HTR-8/SVneo (cell line): ENCODE measurements around the gene ARL6.

Source experiments
- DNase-seq: peaks from one replicate; pipeline ENCODE4 v3.0.0; 2011; ENCODE audit warnings: low spot score, mixed read lengths; ENCODE audit not compliant: insufficient read length
- FAIRE-seq: peaks from 2 replicates; lab custom pipeline; 2011; peaks lifted over from hg19 to GRCh38; lab: Jason Lieb, UNC

The ARL6 gene

GRCh38 chr3:97764407-97765238 is at the start of gene ARL6:
TSS of gene ARL6 (plus strand) at chr3:97764758. CDS start at chr3:97768108, 3,350 bp downstream.
- FAIRE-seq (peak; percentile 93), DNase-seq (peak; percentile 80)

GRCh38 chr3:97719156-97719821 is 45.3 kb upstream of the ARL6 start:
- peak; percentile 32 for DNase-seq

GRCh38 chr3:97720417-97720816 is 44.1 kb upstream of the ARL6 start:
- FAIRE-seq (no peak), DNase-seq (no peak)

More at GRCh38 chr3:97719156-97719821, 45.3 kb upstream of the ARL6 start:
- no peak for FAIRE-seq

- FAIRE-seq: no peak
- DNase-seq: no peak
Observed at GRCh38 chr3:97721446-97721845, 43.1 kb upstream of the ARL6 start.

- no peak for FAIRE-seq
- no peak for DNase-seq
Observed at GRCh38 chr3:97736928-97737327, 27.6 kb upstream of the ARL6 start.

- no peak for DNase-seq
- no peak for FAIRE-seq
Observed at GRCh38 chr3:97738761-97739160, 25.8 kb upstream of the ARL6 start.

- no peak for FAIRE-seq
- no peak for DNase-seq
Observed at GRCh38 chr3:97742036-97742435, 22.5 kb upstream of the ARL6 start.

GRCh38 chr3:97744289-97744688 is 20.3 kb upstream of the ARL6 start:
- no peak for FAIRE-seq
- DNase-seq: no peak

- FAIRE-seq (no peak), DNase-seq (no peak)
Observed at GRCh38 chr3:97763586-97764406, 762 bp upstream of the ARL6 start.

- FAIRE-seq (no peak), DNase-seq (no peak)
Observed at GRCh38 chr3:97765336-97765735, 778 bp downstream of the ARL6 start.

GRCh38 chr3:97772926-97773325 is 8.4 kb downstream of the ARL6 start:
- DNase-seq: no peak
- no peak for FAIRE-seq

- DNase-seq: no peak
Observed at GRCh38 chr3:97778152-97778551, 13.6 kb downstream of the ARL6 start.

GRCh38 chr3:97793420-97794019 is 29.0 kb downstream of the ARL6 start:
- FAIRE-seq (no peak), DNase-seq (peak; percentile 22)

More at GRCh38 chr3:97778152-97778551, 13.6 kb downstream of the ARL6 start:
- no peak for FAIRE-seq

- DNase-seq: no peak
Observed at GRCh38 chr3:97795951-97796350, 31.4 kb downstream of the ARL6 start.

GRCh38 chr3:97804471-97804870 is 39.9 kb downstream of the ARL6 start:
- no peak for FAIRE-seq
- DNase-seq: no peak

More at GRCh38 chr3:97795951-97796350, 31.4 kb downstream of the ARL6 start:
- no peak for FAIRE-seq

- DNase-seq (no peak), FAIRE-seq (no peak)
Observed at GRCh38 chr3:97810779-97811390, 46.3 kb downstream of the ARL6 start.

GRCh38 chr3:97815149-97815917 is 50.8 kb downstream of the ARL6 start:
- no peak for DNase-seq
- FAIRE-seq: no peak

- FAIRE-seq (no peak), DNase-seq (no peak)
Observed at GRCh38 chr3:97816811-97817210, 52.3 kb downstream of the ARL6 start.

- DNase-seq (no peak), FAIRE-seq (no peak)
Observed at GRCh38 chr3:97817965-97818364, 53.4 kb downstream of the ARL6 start.
